ENCODE data around the gene COQ4.
A peak's percentile ranks its signal among the peaks of the same experiment; 100 is the strongest.
"Not testable (repeated sequence)": the region's sequence is repeated elsewhere in the genome, so short reads cannot be mapped to it uniquely, and the experiment has no call there.

COQ4 gene

GRCh38 chr9:128322404-128323211 lies at the start of gene COQ4, which contains the start of gene TRUB2:
COQ4 (plus strand) TSS chr9:128322839; CDS start chr9:128322859, 20 bp downstream.
TRUB2 (minus strand) TSS chr9:128322447; CDS start chr9:128322408, 39 bp downstream.
- Mint-ChIP-seq H3K27ac (peak within 1 kb of the TSS; percentile 98), H3K4me3 (peak within 1 kb of the TSS; percentile 94 to 97), H3K36me3 (peaks cover 6 to 11% of the 10 kb centered on the region in 2 donors), H3K27me3 (no peaks in the 10 kb centered on the region), H3K4me1 (peaks cover 8 to 16% of the 10 kb centered on the region in 2 donors), H3K9me3 (no peaks in the 10 kb centered on the region)
- ATAC-seq (replicated peaks) (peak; percentile 93), DNase-seq (peak; percentile 91)

DNA sequence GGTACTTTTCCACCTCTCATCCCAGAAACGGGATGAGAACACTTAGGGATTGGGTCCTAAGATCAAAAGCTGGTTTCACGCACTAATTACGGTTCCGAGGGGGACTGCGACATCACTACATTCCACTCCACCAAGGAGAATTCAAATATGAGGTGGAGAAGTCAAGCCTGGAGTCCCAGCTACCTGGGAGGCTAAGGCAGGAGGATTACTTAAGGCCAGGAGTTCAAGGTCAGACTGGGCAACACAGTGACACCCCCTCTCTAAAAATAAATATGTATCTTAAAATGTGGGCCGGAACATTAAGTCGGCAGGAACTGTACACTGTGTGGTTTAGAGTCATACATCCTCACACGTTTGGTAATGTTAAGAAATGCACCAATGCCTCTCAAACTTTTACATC lies 48.4 kb upstream of the COQ4 start:
- ATAC-seq (replicated peaks) = no peak
- peaks cover 21 to 40% of the 10 kb centered on the region in 2 donors for H3K36me3 Mint-ChIP-seq
- H3K9me3 Mint-ChIP-seq = no peaks in the 10 kb centered on the region
- no peaks in the 10 kb centered on the region for H3K27me3 Mint-ChIP-seq
- no peak for DNase-seq
- H3K4me1 Mint-ChIP-seq = peaks cover 25 to 38% of the 10 kb centered on the region in 2 donors
- no peak overlapping the region for H3K4me3 Mint-ChIP-seq
- no peak overlapping the region for H3K27ac Mint-ChIP-seq

DNA sequence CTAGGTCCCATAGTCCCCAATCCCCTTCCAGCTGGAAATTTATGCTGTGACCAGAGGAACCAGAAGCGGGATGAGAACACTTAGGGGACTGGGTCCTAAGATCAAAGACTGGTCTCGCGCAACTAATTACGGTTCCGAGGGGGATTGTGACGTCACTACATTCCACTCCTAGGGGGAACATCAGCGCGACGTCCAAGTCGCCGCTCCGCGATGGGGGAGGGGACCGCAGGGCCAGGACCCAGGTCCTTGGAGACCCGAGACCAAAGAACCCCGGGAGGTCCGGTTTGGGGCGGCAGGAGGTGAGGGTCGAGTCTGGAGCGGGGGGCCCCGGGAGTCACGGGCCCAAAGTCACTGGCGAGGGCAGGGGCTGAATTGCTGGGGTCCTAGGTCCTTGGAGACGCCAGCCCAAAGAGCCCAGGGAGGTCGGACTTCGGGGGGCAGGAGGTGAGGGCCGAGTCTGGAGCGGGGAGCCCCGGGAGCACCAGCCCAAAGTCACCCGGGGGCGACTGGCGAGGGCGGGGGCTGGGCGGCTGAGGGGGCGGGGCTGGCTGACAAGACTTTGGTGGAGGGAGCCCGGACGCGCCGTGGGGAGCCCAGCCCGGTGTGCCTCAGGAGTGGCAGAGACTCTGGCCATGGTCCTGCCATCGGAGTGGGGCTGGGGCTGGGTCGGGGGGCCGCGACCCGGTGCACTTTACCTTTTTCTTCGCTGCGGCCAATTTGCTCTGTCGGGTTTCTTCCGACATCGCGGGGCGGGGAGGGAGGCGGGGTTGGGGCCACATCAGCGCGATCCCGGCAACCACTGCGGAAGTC lies 47.2 kb upstream of the COQ4 start, which contains the start of gene GOLGA2:
GOLGA2 (minus strand) TSS at position 810 of the 810 bp plus-strand sequence; CDS start at position 779, 31 bp downstream.
- DNase-seq = peak; percentile 17
- Mint-ChIP-seq H3K9me3 (no peaks in the 10 kb centered on the region), H3K36me3 (peaks cover 24 to 44% of the 10 kb centered on the region in 2 donors), H3K4me1 (peaks cover 26 to 38% of the 10 kb centered on the region in 2 donors), H3K27ac (peak within 1 kb of the TSS; percentile 98), H3K4me3 (peak within 1 kb of the TSS; percentile 94 to 98), H3K27me3 (no peaks in the 10 kb centered on the region)
- peak; percentile 70 to 72 for ATAC-seq (replicated peaks)

DNA sequence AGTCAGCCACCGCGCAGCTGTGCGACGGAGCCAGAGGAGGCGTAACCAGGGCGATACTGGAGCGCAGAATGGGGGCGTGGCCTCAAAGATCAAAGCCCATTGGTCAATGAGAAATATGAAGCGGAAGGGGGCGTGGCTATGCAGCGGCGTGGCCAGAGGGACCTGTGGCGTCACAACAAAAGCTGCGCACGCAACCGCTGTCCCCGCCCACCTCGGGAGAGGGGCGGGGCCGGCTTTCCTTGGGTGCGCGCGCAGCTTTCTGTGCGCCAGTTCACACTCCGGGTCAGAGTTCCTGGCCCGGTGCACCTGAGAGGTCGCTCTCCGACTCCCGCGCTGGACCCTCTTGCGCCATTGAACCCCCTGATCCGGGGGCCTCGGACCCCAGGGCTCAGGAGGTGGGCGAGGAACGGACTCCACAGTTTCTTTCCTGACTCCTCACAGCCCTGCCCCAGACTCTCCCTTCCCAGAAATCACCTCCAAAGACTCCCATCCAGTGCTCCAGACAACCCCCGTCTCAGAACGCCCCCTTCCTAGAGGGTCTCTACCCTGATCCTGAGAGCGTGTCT lies 46.5 kb upstream of the COQ4 start, which contains the start of gene SWI5:
SWI5 (plus strand) TSS at position 269 of the 566 bp plus-strand sequence.
- H3K27me3 Mint-ChIP-seq = no peaks in the 10 kb centered on the region
- H3K36me3 Mint-ChIP-seq = peaks cover 24 to 42% of the 10 kb centered on the region in 2 donors
- peaks cover 26 to 38% of the 10 kb centered on the region in 2 donors for H3K4me1 Mint-ChIP-seq
- no peaks in the 10 kb centered on the region for H3K9me3 Mint-ChIP-seq
- peak; percentile 99 for DNase-seq
- H3K27ac Mint-ChIP-seq = peak within 1 kb of the TSS; percentile 98
- ATAC-seq (replicated peaks) = peak; percentile 98 to 99
- H3K4me3 Mint-ChIP-seq = peak within 1 kb of the TSS; percentile 94 to 98

GRCh38 chr9:128276574-128277270 lies 45.9 kb upstream of the COQ4 start:
- no peak for DNase-seq
- Mint-ChIP-seq H3K36me3 (peaks cover 20 to 40% of the 10 kb centered on the region in 2 donors), H3K4me1 (peaks cover 24 to 38% of the 10 kb centered on the region in 2 donors), H3K27ac (peak overlapping the region; percentile 98), H3K9me3 (no peaks in the 10 kb centered on the region), H3K4me3 (peak overlapping the region; percentile 94 to 98), H3K27me3 (no peaks in the 10 kb centered on the region)
- ATAC-seq (replicated peaks) = no peak

- H3K4me3 Mint-ChIP-seq; H3K27me3 Mint-ChIP-seq; H3K27ac Mint-ChIP-seq; H3K9me3 Mint-ChIP-seq; ATAC-seq (replicated peaks); DNase-seq: not testable (repeated sequence)
- Mint-ChIP-seq H3K4me1 (peaks cover 24 to 32% of the 10 kb centered on the region in 2 donors), H3K36me3 (peaks cover 11 to 29% of the 10 kb centered on the region in 2 donors)
Measured at GRCh38 chr9:128279088-128280073, 43.3 kb upstream of the COQ4 start.

GRCh38 chr9:128280084-128280622 lies 42.5 kb upstream of the COQ4 start:
- ATAC-seq (replicated peaks) (no peak), DNase-seq (no peak)
- H3K4me1 Mint-ChIP-seq = peaks cover 23 to 27% of the 10 kb centered on the region in 2 donors

DNA sequence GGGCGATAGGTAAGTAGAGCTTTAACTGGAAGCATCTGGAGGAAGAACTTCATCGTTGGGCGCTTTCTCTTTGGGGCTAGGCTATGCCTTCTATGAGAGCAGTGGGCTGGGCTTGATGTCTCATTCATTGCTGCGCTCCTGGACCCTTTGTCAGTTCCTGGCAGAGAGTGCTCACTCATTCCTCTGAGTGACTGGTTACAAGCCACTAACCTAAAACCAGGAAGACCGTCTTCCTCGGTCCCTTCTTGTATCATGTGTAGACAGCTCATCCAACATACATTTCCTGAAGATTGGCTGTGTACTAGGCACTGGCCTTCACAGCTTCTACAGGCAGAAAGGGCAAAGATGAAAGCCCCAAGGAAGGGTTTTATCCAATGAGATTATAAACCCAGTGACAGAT lies 40.1 kb upstream of the COQ4 start:
- Mint-ChIP-seq H3K9me3 (no peaks in the 10 kb centered on the region), H3K27me3 (no peaks in the 10 kb centered on the region), H3K4me3 (no peak overlapping the region), H3K4me1 (peaks cover 10 to 14% of the 10 kb centered on the region in 2 donors), H3K36me3 (peaks cover 13 to 20% of the 10 kb centered on the region in 2 donors), H3K27ac (no peak overlapping the region)
- no peak for DNase-seq
- no peak for ATAC-seq (replicated peaks)

More at GRCh38 chr9:128280084-128280622, 42.5 kb upstream of the COQ4 start:
- Mint-ChIP-seq H3K27me3 (no peaks in the 10 kb centered on the region), H3K36me3 (peaks cover 13 to 29% of the 10 kb centered on the region in 2 donors), H3K27ac (no peak overlapping the region), H3K9me3 (no peaks in the 10 kb centered on the region), H3K4me3 (no peak overlapping the region)

DNA sequence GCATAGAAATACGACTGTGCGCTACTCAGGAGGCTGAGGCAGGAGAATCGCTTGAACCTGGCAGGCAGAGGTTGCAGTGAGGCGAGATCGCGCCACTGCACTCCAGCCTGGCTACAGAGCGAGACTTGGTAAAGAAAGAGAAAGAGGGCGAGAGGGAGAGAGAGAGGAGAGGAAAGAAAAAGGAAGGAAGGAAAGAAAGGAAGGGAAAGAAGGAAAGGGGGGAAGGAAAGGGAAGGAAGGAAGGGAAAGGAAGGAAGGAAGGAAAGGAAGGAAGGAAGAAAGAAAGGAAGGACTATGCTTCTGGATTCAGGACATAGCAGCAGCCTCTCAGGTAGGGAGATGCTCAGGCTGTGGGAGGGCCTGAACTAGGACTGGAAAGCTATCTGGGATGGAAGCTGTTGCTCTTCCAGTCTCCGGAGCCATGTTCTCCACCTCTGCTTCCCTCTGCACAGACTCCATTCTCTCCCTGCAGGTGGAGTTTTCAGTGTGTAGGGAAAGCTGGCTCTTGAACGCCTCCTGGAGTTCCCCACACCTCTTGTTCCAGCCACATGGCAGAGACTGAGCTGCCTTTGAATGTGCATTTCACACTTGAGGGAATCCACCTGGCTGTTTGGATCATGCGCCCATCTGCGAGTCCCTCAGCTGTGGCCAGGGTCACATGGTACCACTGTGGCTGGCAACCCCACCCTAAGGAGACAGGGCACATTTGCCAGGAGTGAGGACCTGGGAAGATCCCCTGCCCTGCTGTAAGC lies 37.4 kb upstream of the COQ4 start:
- Mint-ChIP-seq H3K9me3 (no peaks in the 10 kb centered on the region), H3K27ac (peak overlapping the region; percentile 20), H3K36me3 (peaks cover 20 to 30% of the 10 kb centered on the region in 2 donors), H3K4me3 (no peak overlapping the region), H3K4me1 (peaks cover 6 to 7% of the 10 kb centered on the region in 2 donors), H3K27me3 (no peaks in the 10 kb centered on the region)
- DNase-seq (no peak), ATAC-seq (replicated peaks) (no peak)

GRCh38 chr9:128286440-128286839 lies 36.2 kb upstream of the COQ4 start:
- Mint-ChIP-seq H3K36me3 (peaks cover 19 to 23% of the 10 kb centered on the region in 2 donors), H3K27ac (peak overlapping the region; percentile 59), H3K4me1 (peaks cover 6 to 7% of the 10 kb centered on the region in 2 donors), H3K4me3 (no peak overlapping the region), H3K27me3 (no peaks in the 10 kb centered on the region), H3K9me3 (no peaks in the 10 kb centered on the region)
- no peak for DNase-seq
- ATAC-seq (replicated peaks) = no peak

DNA sequence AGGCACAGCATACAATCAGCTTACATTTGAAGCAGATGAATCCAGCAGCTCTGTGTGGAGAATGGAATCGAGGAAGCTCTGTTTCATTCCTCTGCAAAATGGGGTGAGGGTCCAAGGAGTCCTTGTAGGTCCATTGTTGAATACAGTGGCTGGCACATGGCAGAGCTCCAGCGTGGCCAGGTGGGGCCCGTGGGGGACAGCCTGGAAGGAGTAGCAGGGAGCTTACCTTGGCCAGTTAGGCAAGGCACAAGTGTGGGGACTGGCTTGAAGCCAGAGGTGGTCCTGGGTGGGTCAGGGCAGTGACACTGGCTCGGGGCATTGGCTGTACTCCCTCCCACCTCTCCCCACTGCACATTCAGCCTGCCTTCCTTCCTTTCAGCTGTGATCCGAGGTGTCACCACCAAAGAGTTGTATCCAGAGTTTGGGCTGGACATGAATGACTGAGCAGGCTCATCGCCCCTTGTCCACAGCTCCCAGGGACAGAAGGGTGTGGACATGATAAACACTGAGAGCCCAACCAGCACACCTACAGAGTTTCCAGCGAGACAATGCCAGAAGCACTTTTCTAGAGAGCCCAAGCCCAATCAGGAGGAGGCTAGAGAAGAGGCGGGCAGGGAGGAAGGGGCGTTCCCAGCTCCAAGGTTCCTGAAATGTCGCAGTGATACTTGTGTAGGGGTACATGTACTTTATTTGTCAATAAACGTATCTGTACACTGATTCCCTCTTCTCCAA lies 34.2 kb upstream of the COQ4 start:
- Mint-ChIP-seq H3K4me3 (no peak overlapping the region), H3K27ac (no peak overlapping the region), H3K9me3 (no peaks in the 10 kb centered on the region), H3K27me3 (no peaks in the 10 kb centered on the region), H3K4me1 (peaks cover 6 to 7% of the 10 kb centered on the region in 2 donors), H3K36me3 (peaks cover 19 to 22% of the 10 kb centered on the region in 2 donors)
- DNase-seq (no peak), ATAC-seq (replicated peaks) (no peak)
